Fibroblast of villous mesenchyme (primary cell): ENCODE results near the gene CAMK2N1. TPM values are rescaled to one million over a fixed set of nuclear protein-coding genes. Genes with fewer than 3 reads are reported as not detected.

Experiments
- DNase-seq: peaks from one replicate; pipeline ENCODE4 v3.0.0-alpha.2; 2010; ENCODE audit warnings: low read depth
- H3K4me3 ChIP-seq: 2 replicates; pipeline ENCODE4 v1.5.1; 2011; ENCODE audit warnings: low read depth, mild to moderate bottlenecking, low read length
- total RNA-seq: library from RNA; depleted of rRNA; stranded (reverse); fragments of >200 nt; gene quantifications from 2 replicates; pipeline ENCODE4 v1.2.3, GENCODE V29; 2012
- TF ChIP-seq, protein P1 (sequence below): IDR thresholded peaks from 2 replicates; pipeline ENCODE4 v1.5.1; 2012; ENCODE audit warnings: low read depth, mild to moderate bottlenecking, low read length; ENCODE audit not compliant: insufficient read depth

CAMK2N1 gene
- total RNA-seq: 8.4 and 9.5 TPM in 2 replicates

DNA sequence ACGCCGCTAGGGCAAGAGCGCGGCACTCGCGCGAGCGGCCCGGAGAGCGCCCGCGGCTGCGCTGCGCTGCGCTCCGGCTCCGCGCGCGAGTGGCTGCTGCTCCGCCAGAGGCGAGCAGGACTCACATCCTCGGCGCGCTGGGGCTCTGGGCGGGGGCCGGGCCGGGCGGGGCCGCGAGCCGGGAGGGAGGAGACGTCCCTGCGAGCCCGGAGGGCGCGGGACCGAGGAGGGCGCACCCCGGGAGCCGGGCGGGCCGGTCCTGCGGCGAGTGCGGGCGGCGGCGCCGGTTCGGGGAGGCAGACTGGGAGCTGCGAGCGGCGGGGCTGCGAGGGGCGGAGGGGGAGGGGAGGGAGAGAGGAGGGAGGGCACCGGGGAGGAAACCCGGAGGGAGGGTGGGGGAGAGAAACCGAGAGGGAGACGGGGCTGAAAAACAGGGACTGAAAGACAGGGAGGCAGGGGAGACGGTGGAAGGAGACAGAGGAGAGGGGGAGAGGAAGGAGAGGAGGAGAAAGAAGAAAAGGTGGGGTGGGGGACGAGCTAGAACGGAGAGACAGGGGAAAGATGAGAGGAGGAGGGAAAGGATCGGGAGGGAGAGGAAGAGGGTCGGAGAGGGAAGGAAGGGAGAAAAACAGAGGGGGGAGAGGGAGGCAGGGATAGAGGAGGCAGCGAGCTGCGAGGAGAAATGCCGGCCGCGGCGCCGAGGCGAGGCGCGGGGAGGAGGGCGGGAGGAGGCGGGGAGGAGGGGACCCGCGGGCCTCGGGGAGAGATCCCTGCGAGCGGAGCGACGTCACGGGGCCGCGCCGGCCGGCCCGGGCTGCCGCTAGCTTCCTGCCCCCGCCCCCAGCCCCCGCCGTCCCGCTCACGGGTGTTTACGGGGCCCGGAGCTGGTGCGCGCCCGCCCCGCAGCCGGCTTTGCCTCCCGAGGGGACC lies at the start of gene CAMK2N1:
Gene CAMK2N1 (minus strand): TSS at position 684 of the 930 bp plus-strand sequence. CDS start 831 bp downstream, outside the sequence.
- peak within 1 kb of the TSS; percentile 88 for H3K4me3 ChIP-seq
- TF ChIP-seq, protein P1, sequence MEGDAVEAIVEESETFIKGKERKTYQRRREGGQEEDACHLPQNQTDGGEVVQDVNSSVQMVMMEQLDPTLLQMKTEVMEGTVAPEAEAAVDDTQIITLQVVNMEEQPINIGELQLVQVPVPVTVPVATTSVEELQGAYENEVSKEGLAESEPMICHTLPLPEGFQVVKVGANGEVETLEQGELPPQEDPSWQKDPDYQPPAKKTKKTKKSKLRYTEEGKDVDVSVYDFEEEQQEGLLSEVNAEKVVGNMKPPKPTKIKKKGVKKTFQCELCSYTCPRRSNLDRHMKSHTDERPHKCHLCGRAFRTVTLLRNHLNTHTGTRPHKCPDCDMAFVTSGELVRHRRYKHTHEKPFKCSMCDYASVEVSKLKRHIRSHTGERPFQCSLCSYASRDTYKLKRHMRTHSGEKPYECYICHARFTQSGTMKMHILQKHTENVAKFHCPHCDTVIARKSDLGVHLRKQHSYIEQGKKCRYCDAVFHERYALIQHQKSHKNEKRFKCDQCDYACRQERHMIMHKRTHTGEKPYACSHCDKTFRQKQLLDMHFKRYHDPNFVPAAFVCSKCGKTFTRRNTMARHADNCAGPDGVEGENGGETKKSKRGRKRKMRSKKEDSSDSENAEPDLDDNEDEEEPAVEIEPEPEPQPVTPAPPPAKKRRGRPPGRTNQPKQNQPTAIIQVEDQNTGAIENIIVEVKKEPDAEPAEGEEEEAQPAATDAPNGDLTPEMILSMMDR: no peak
- DNase-seq: peak; percentile 74

GRCh38 chr1:20534659-20535417 lies 48.8 kb upstream of the CAMK2N1 start:
- DNase-seq: no peak
- H3K4me3 ChIP-seq: no peak overlapping the region
- TF ChIP-seq, protein P1: no peak

- DNase-seq: no peak
- TF ChIP-seq, protein P1: no peak
- no peak overlapping the region for H3K4me3 ChIP-seq
These were observed 47.6 kb upstream of the CAMK2N1 start for GRCh38 chr1:20533635-20534034.

DNA sequence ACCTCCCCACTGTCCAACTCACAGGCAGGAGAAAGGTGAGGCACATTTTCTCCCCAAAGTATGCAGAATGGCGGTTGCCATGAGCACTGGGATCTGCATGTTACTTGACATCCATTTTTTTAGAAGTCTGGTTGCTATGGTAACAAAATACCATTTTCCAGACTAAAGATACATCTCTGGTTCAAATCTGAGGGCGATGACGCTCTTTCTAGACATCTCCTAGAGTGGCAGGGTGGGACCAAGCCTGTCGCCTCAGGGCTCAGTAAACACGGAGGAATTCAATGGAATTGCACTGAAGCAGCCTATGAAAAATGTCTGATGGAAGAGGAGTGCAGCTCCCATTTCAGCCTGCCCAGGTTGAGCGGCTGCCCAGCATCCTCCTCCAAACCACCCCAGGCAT lies 44.9 kb upstream of the CAMK2N1 start:
- TF ChIP-seq, protein P1: no peak
- no peak for DNase-seq
- H3K4me3 ChIP-seq: no peak overlapping the region

DNA sequence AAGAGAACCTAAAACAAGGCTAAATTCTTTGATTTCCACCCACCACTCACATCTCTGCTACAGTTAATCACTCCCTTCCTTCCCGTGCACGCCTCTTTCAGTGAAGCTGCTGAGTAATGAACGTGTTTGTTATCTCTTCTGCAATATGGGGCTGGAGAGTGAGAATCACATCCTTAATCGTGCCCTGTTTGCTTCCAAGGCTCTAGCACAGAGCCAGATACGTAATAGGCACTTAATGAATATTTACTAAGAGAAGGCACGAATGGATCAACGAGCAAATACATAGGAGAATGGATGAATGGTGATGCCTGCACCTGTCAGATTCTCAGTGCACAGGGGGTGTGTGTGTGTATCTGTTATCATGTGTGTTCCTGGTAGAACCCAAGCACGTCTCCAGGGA lies 44.3 kb upstream of the CAMK2N1 start:
- H3K4me3 ChIP-seq: no peak overlapping the region
- no peak for DNase-seq
- TF ChIP-seq, protein P1: no peak

- TF ChIP-seq, protein P1: no peak
- no peak overlapping the region for H3K4me3 ChIP-seq
- no peak for DNase-seq
These were observed 42.2 kb upstream of the CAMK2N1 start for GRCh38 chr1:20528221-20528620.
